Trophoblast cell (in vitro differentiated cells and primary cell): ENCODE results near the gene SNAI1.
"Not testable (repeated sequence)": the region's sequence is repeated elsewhere in the genome, so short reads cannot be mapped to it uniquely, and the experiment has no call there.

Experiments used
- DNase-seq, 2 donors: peaks; one replicate each; pipeline ENCODE4 v3.0.0-alpha.2; 2016
- H2AFZ ChIP-seq: 2 replicates; pipeline ENCODE4 v1.6.1; 2013; ENCODE audit warnings: low read length, moderate library complexity, mild to moderate bottlenecking; ENCODE audit not compliant: insufficient read depth, poor library complexity
- H2AK5ac ChIP-seq: 2 replicates; pipeline ENCODE4 v1.6.1; 2013; ENCODE audit warnings: mild to moderate bottlenecking, low read length
- H2BK120ac ChIP-seq: 2 replicates; pipeline ENCODE4 v1.6.1; 2013; ENCODE audit warnings: low read length, mild to moderate bottlenecking, moderate library complexity; ENCODE audit not compliant: insufficient read depth, poor library complexity
- H2BK12ac ChIP-seq: 2 replicates; pipeline ENCODE4 v1.6.1; 2013; ENCODE audit warnings: mild to moderate bottlenecking, low read length, moderate library complexity
- H2BK5ac ChIP-seq: 2 replicates; pipeline ENCODE4 v1.6.1; 2013; ENCODE audit warnings: low read length, low read depth, moderate library complexity, mild to moderate bottlenecking; ENCODE audit not compliant: poor library complexity
- H3K14ac ChIP-seq: 2 replicates; pipeline ENCODE4 v1.6.1; 2013; ENCODE audit warnings: mild to moderate bottlenecking, low read length
- H3K18ac ChIP-seq: 2 replicates; pipeline ENCODE4 v1.6.1; 2013; ENCODE audit warnings: mild to moderate bottlenecking, low read length
- H3K23ac ChIP-seq: 2 replicates; pipeline ENCODE4 v1.6.1; 2013; ENCODE audit warnings: low read length
- H3K27ac ChIP-seq: 2 replicates; pipeline ENCODE4 v1.5.1; 2013; ENCODE audit warnings: low read depth, mild to moderate bottlenecking, inconsistent platforms, low read length, moderate library complexity
- H3K27me3 ChIP-seq: 2 replicates; pipeline ENCODE4 v1.6.1; 2013; ENCODE audit warnings: inconsistent platforms, mild to moderate bottlenecking, low read length, moderate library complexity; ENCODE audit not compliant: insufficient read depth
- H3K36me3 ChIP-seq, 2 experiments: 1 replicate in 1 of 2; 2 replicates in 1 of 2; pipeline ENCODE4 v1.6.1; 2013; ENCODE audit warnings: low read length in 2 of 2, mild to moderate bottlenecking in 2 of 2, moderate library complexity in 1 of 2; ENCODE audit not compliant: insufficient read depth in 2 of 2, control insufficient read depth in 1 of 2
- H3K4ac ChIP-seq: 2 replicates; pipeline ENCODE4 v1.6.1; 2013; ENCODE audit warnings: low read depth, mild to moderate bottlenecking, low read length, moderate library complexity
- H3K4me1 ChIP-seq, 2 experiments: 1 replicate in 1 of 2; 2 replicates in 1 of 2; pipeline ENCODE4 v1.6.1; 2013; ENCODE audit warnings: low read length in 2 of 2, mild to moderate bottlenecking in 2 of 2, moderate library complexity in 1 of 2; ENCODE audit not compliant: insufficient read depth in 2 of 2, control insufficient read depth in 1 of 2
- H3K4me2 ChIP-seq: 2 replicates; pipeline ENCODE4 v1.6.1; 2013; ENCODE audit warnings: inconsistent platforms, mild to moderate bottlenecking, low read length, moderate library complexity
- H3K4me3 ChIP-seq: 2 replicates; pipeline ENCODE4 v1.5.1; 2013; ENCODE audit warnings: mild to moderate bottlenecking, low read depth, low read length, inconsistent platforms
- H3K79me1 ChIP-seq: one replicate; pipeline ENCODE4 v1.6.1; 2013; ENCODE audit warnings: low read length
- H3K79me2 ChIP-seq: 2 replicates; pipeline ENCODE4 v1.6.1; 2013; ENCODE audit warnings: low read length, mild to moderate bottlenecking; ENCODE audit not compliant: control insufficient read depth, insufficient read depth, poor library complexity
- H3K9ac ChIP-seq: 2 replicates; pipeline ENCODE4 v1.6.1; 2013; ENCODE audit warnings: mild to moderate bottlenecking, low read length
- H3K9me3 ChIP-seq: 2 replicates; pipeline ENCODE4 v1.6.1; 2013; ENCODE audit warnings: low read depth, mild to moderate bottlenecking, control low read depth, inconsistent platforms, low read length; ENCODE audit not compliant: insufficient read depth
- H4K12ac ChIP-seq: 2 replicates; pipeline ENCODE4 v1.6.1; 2013; ENCODE audit warnings: low read depth, mild to moderate bottlenecking, low read length, moderate library complexity
- H4K8ac ChIP-seq: 2 replicates; pipeline ENCODE4 v1.6.1; 2013; ENCODE audit warnings: low read depth, mild to moderate bottlenecking, low read length, moderate library complexity
- H4K91ac ChIP-seq: one replicate; pipeline ENCODE4 v1.6.1; 2013; ENCODE audit warnings: low read depth, mild to moderate bottlenecking, low read length, moderate library complexity
- WGBS: extraction: QIAGEN DNeasy Blood & Tissue Kit; methylation state at CpG from one replicate; pipeline ENCODE4 v1.1.7; 2013; ENCODE audit warnings: missing lambda C conversion rate; ENCODE audit not compliant: insufficient read length, insufficient coverage; ENCODE audit errors: extremely low coverage; 5-methylcytosine and 5-hydroxymethylcytosine counted together

SNAI1 gene

GRCh38 chr20:49970498-49970897, 12.3 kb upstream of the SNAI1 start:
- Histone ChIP-seq H3K14ac (no peak overlapping the region), H2BK5ac (no peak overlapping the region), H3K9me3 (no peaks in the 10 kb centered on the region), H2BK120ac (no peak overlapping the region), H3K18ac (no peak overlapping the region), H3K27ac (no peak overlapping the region), H4K8ac (no peak overlapping the region), H2BK12ac (no peak overlapping the region), H3K27me3 (no peaks in the 10 kb centered on the region), H3K36me3 (no peaks in the 10 kb centered on the region), H3K4me1 (peaks cover 3 to 15% of the 10 kb centered on the region in 2 experiments), H2AK5ac (no peak overlapping the region), H3K4me2 (no peak overlapping the region), H3K79me1 (no peaks in the 10 kb centered on the region), H4K91ac (no peak overlapping the region), H3K4ac (no peak overlapping the region), H4K12ac (no peak overlapping the region), H3K9ac (no peak overlapping the region), H3K79me2 (no peaks in the 10 kb centered on the region), H3K23ac (no peak overlapping the region), H2AFZ (no peak overlapping the region), H3K4me3 (no peak overlapping the region)
- peak; percentile 90 for DNase-seq
- no CpG with 5 or more reads among the region's 8 CpGs for WGBS

- no peak overlapping the region for H4K12ac ChIP-seq
- H4K91ac ChIP-seq = no peak overlapping the region
- H2BK12ac ChIP-seq = no peak overlapping the region
- no peak overlapping the region for H2BK120ac ChIP-seq
- no peak overlapping the region for H3K4me3 ChIP-seq
- H3K27me3 ChIP-seq = no peaks in the 10 kb centered on the region
- no peaks in the 10 kb centered on the region for H3K79me2 ChIP-seq
- no peaks in the 10 kb centered on the region for H3K36me3 ChIP-seq
- no peak overlapping the region for H3K9ac ChIP-seq
- H2AK5ac ChIP-seq = no peak overlapping the region
- no peak for DNase-seq
- H3K27ac ChIP-seq = no peak overlapping the region
- H3K9me3 ChIP-seq = no peaks in the 10 kb centered on the region
- H3K23ac ChIP-seq = no peak overlapping the region
- no peak overlapping the region for H3K4me2 ChIP-seq
- peaks cover 3 to 9% of the 10 kb centered on the region in 2 experiments for H3K4me1 ChIP-seq
- H3K79me1 ChIP-seq = no peaks in the 10 kb centered on the region
- H2BK5ac ChIP-seq = no peak overlapping the region
- H4K8ac ChIP-seq = no peak overlapping the region
- H3K18ac ChIP-seq = no peak overlapping the region
- no peak overlapping the region for H3K4ac ChIP-seq
- no peak overlapping the region for H2AFZ ChIP-seq
- WGBS = no CpG with 5 or more reads among the region's 4 CpGs
- H3K14ac ChIP-seq = no peak overlapping the region
Observed at GRCh38 chr20:49973981-49974380, 8.8 kb upstream of the SNAI1 start.

DNA sequence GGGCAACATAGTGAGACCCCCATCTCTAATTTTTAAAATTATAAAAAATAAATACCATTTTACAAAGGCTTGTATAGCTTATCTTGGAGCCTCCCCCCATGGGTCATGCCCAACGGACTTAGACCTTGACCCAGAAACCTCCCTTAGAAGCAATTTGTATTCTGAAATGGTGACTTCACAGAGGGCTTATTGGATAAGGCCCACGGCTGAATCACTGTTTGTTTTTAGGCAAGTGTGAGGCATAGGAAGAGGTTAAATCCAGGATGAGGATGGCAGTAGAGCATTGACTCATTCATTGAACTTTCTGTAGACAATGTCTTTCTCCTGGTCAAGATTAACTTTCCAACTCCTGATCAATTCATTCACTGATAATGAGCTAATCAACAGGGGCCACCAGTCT, 6.2 kb upstream of the SNAI1 start:
- no CpG with 5 or more reads among the region's 2 CpGs for WGBS
- Histone ChIP-seq H2AK5ac (no peak overlapping the region), H3K4me1 (peaks cover 0 to 5% of the 10 kb centered on the region in 2 experiments), H3K27ac (no peak overlapping the region), H3K18ac (no peak overlapping the region), H4K12ac (no peak overlapping the region), H2BK12ac (no peak overlapping the region), H3K9me3 (no peaks in the 10 kb centered on the region), H2BK5ac (no peak overlapping the region), H2AFZ (no peak overlapping the region), H4K8ac (no peak overlapping the region), H3K4ac (no peak overlapping the region), H3K4me2 (no peak overlapping the region), H3K79me2 (no peaks in the 10 kb centered on the region), H3K4me3 (no peak overlapping the region), H3K79me1 (peaks cover 4% of the 10 kb centered on the region), H2BK120ac (no peak overlapping the region), H3K36me3 (no peaks in the 10 kb centered on the region), H3K23ac (no peak overlapping the region), H3K9ac (no peak overlapping the region), H3K27me3 (no peaks in the 10 kb centered on the region), H3K14ac (no peak overlapping the region), H4K91ac (no peak overlapping the region)
- no peak for DNase-seq

GRCh38 chr20:49977740-49978139, 5.0 kb upstream of the SNAI1 start:
- not testable (repeated sequence) for H3K4ac ChIP-seq, H3K14ac ChIP-seq, DNase-seq, H4K12ac ChIP-seq, H3K9ac ChIP-seq, H2BK5ac ChIP-seq, H2BK12ac ChIP-seq, H3K27ac ChIP-seq, H3K36me3 ChIP-seq, H3K4me3 ChIP-seq, H4K8ac ChIP-seq, H3K23ac ChIP-seq, H3K4me1 ChIP-seq, H3K4me2 ChIP-seq, H4K91ac ChIP-seq, H2AFZ ChIP-seq, H3K18ac ChIP-seq, H3K9me3 ChIP-seq, H3K79me1 ChIP-seq, H3K27me3 ChIP-seq, H3K79me2 ChIP-seq, H2BK120ac ChIP-seq, H2AK5ac ChIP-seq
- no CpG with 5 or more reads among the region's 2 CpGs for WGBS
